Tibial artery (tissue), 4 donors: ENCODE data around the gene SEPTIN3.
A peak's percentile ranks its signal among the peaks of the same experiment; 100 is the strongest.

ENCODE experiments used
- DNase-seq, 2 donors: peaks; one replicate each; pipeline ENCODE4 v3.0.0-alpha.2; 2019
- H3K27ac ChIP-seq, 2 donors: fragments of 200-600 bp; sonication (generic) in 1 of 2; 1 replicate in 1 of 2; 2 replicates in 1 of 2; pipeline ENCODE4 v1.5.1; 2018 to 2019; ENCODE audit warnings: mild to moderate bottlenecking in 1 of 2
- H3K27me3 ChIP-seq, 2 donors: fragments of 200-600 bp; sonication (generic) in 1 of 2; one replicate each; pipeline versions ENCODE4 v1.5.1 to v1.6.0; 2016 to 2019
- H3K36me3 ChIP-seq, 3 donors: fragments of 200-600 bp; sonication (generic) in 2 of 3; one replicate each; pipeline ENCODE4 v1.5.1; 2016 to 2019; ENCODE audit warnings: mild to moderate bottlenecking in 2 of 3
- H3K4me1 ChIP-seq, 4 donors: fragments of 200-600 bp; sonication (generic) in 2 of 4; 1 replicate in 3 of 4; 2 replicates in 1 of 4; pipeline ENCODE4 v1.5.1; 2016 to 2019
- H3K4me3 ChIP-seq, 2 donors: fragments of 200-600 bp; sonication (generic) in 1 of 2; 1 replicate in 1 of 2; 2 replicates in 1 of 2; pipeline ENCODE4 v1.5.1; 2018 to 2019; ENCODE audit warnings: mild to moderate bottlenecking in 2 of 2
- H3K9me3 ChIP-seq, 3 donors: fragments of 200-600 bp; sonication (generic) in 1 of 3; one replicate each; pipeline ENCODE4 v1.5.1; 2016 to 2019
- intact Hi-C: fragments of 100-400 bp; cut with DNase I; formaldehyde crosslinking; loops from one replicate; pipeline ENCODE4 v1.15.0; 2023; ENCODE audit warnings: low total_unique reads
- TF ChIP-seq, protein P1 (sequence below), 2 experiments: fragments of 200-600 bp in 1 of 2; fragments of 450-650 bp in 1 of 2; IDR thresholded peaks; one replicate each; pipeline ENCODE4 v1.5.1; 2017 to 2019; ENCODE audit warnings: antibody characterized with exemption in 2 of 2, mild to moderate bottlenecking in 1 of 2, moderate library complexity in 1 of 2

SEPTIN3 gene

DNA sequence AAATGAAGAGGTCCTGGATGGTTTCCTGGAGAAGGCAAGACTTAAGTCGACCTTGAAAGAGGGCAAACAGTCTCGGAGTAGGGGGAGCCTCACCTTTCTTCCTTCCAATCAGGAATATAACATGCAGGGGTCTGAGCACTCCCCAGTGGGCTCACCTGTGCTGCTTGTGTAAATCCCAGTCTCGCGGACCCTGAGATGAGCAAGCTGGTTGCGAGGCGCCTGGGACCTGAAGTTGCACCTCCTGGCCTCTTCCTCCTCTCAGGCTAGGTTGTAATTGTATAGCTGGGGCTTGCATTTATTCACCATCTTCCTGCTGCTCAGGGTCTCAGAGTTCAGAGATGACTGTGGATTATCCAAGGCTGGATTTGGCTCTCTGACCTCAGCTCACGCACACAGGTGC, 21.9 kb downstream of the SEPTIN3 start:
- Histone ChIP-seq H3K36me3 (no peaks in the 10 kb centered on the region), H3K4me1 (no peaks in the 10 kb centered on the region), H3K27ac (no peak overlapping the region), H3K27me3 (peaks cover 0 to 8% of the 10 kb centered on the region in 2 donors), H3K4me3 (no peak overlapping the region), H3K9me3 (no peaks in the 10 kb centered on the region)
- DNase-seq: peak in 1 of 2 donors; percentile 31
- TF ChIP-seq, protein P1, sequence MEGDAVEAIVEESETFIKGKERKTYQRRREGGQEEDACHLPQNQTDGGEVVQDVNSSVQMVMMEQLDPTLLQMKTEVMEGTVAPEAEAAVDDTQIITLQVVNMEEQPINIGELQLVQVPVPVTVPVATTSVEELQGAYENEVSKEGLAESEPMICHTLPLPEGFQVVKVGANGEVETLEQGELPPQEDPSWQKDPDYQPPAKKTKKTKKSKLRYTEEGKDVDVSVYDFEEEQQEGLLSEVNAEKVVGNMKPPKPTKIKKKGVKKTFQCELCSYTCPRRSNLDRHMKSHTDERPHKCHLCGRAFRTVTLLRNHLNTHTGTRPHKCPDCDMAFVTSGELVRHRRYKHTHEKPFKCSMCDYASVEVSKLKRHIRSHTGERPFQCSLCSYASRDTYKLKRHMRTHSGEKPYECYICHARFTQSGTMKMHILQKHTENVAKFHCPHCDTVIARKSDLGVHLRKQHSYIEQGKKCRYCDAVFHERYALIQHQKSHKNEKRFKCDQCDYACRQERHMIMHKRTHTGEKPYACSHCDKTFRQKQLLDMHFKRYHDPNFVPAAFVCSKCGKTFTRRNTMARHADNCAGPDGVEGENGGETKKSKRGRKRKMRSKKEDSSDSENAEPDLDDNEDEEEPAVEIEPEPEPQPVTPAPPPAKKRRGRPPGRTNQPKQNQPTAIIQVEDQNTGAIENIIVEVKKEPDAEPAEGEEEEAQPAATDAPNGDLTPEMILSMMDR (IDR thresholded peaks at IDR 0.05): no peak
- intact Hi-C loops: no loop called here

DNA sequence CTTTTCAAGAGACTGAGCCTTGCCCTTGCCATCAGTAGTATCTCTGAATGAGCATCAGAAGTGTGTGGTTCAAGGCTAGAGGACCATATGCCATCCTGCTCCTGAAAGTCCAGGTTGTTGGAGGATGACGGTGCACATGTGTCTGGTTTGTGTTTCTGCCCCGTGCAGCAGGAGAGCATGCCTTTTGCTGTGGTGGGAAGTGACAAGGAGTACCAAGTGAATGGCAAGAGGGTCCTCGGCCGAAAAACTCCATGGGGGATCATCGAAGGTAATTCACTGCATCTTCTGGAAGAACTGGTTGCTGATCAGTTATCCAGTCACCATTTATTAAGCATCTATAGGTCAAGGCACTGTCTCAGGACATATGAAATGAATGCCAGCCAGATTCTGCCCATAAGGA, 23.3 kb downstream of the SEPTIN3 start:
- H3K4me1 ChIP-seq: no peaks in the 10 kb centered on the region
- no peak overlapping the region for H3K27ac ChIP-seq
- H3K36me3 ChIP-seq: no peaks in the 10 kb centered on the region
- DNase-seq: peak in 1 of 2 donors; percentile 29
- peaks cover 0 to 17% of the 10 kb centered on the region in 2 donors for H3K27me3 ChIP-seq
- TF ChIP-seq, protein P1 (IDR thresholded peaks at IDR 0.05): no peak
- H3K4me3 ChIP-seq: no peak overlapping the region
- intact Hi-C loops: no loop called here
- H3K9me3 ChIP-seq: no peaks in the 10 kb centered on the region

DNA sequence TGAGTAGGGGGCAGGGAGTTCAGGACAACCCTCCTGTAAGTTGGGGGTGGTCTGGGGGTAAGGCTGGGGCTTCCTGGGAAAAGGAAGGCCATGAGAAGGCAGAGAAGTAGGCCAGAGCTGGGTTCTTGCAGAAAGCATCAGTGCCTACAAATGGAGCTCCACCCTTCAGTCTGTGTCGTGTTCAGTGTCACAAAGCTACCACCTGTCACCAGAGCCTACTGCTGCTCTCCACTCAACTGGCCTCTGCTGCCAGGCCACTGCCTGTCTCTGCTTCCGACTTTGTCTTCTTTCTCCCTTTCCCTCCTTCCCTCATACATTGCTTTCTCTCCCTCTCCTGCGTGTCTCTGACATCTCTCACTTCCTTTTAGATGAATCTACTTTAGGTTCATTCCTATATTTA, 26.0 kb downstream of the SEPTIN3 start:
- H3K27me3 ChIP-seq: peaks cover 0 to 35% of the 10 kb centered on the region in 2 donors
- intact Hi-C loops: no loop called here
- TF ChIP-seq, protein P1 (IDR thresholded peaks at IDR 0.05): no peak
- H3K27ac ChIP-seq: no peak overlapping the region
- peaks cover 0 to 8% (median 0%) of the 10 kb centered on the region in 4 donors for H3K4me1 ChIP-seq
- peak in 1 of 2 donors; percentile 31 for DNase-seq
- H3K4me3 ChIP-seq: no peak overlapping the region
- no peaks in the 10 kb centered on the region for H3K36me3 ChIP-seq
- H3K9me3 ChIP-seq: no peaks in the 10 kb centered on the region

DNA sequence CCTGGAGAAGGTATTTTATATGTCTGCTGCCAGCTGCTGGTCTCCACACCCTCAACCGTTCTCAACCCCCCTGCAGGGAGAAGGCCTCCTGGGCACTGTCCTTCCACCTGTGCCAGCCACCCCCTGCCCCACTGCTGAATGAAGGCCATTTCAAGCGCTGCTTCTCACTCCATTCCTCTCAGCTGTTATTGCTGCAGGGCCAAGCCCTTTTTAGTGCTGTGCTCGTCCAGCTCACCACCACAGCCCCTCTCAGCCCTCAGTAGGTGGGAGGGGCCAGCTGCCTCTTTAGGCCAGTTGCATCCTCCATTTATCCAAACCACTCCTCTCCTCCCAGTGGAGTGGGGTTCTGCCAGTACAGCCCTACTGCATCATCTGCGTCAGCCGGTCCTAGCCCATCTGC, 27.6 kb downstream of the SEPTIN3 start:
- H3K27ac ChIP-seq: no peak overlapping the region
- H3K4me1 ChIP-seq: peaks cover 0 to 8% (median 0%) of the 10 kb centered on the region in 4 donors
- no peaks in the 10 kb centered on the region for H3K9me3 ChIP-seq
- no peaks in the 10 kb centered on the region for H3K36me3 ChIP-seq
- H3K4me3 ChIP-seq: no peak overlapping the region
- DNase-seq: peak in 1 of 2 donors; percentile 48
- intact Hi-C loops: no loop called here
- H3K27me3 ChIP-seq: peaks cover 0 to 38% of the 10 kb centered on the region in 2 donors
- TF ChIP-seq, protein P1 (IDR thresholded peaks at IDR 0.05): no peak

DNA sequence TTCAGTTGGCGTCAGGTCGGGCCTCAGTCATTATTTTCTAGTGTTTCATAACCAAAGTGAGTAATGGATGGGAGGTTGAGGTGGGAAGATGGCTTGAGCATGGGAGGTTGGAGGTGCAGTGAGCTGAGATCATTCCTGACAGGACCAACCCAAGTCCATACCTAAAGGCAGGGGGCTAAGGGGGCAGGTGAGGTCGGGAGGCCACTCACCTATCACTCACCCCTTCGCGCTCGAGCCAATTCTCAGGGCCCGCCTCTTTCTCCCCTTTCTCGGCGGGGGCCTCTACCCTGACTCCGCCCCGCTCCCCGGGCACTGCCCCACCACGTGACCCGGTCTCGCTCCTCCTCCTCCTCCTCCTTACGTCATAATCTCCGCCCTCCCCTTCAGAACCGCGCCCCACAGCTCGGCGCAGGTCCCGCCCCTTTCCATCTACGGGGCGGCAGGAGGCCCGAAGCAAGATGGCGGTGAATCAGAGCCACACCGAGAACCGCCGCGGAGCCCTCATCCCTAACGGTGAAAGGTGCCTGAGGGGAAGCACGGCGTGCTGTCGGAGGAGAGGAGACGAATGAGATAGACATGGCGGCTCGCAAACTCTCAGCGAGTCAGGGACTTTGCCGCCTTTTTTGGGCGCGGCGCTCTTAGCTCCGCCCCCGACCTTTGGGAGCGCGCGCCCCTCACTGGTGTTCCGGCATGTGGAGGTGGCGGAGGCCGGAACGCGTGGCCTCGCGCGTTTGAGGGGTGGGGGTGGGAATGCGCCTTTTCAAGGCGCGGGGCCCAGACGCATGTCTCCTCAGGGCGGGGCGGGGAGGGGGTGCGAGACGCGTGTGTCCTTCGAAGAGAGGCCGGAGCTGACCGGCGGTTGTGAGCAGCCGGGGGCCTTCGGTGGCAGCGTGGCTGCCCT, 29.4 kb downstream of the SEPTIN3 start, which contains the start of gene WBP2NL:
Gene WBP2NL (plus strand): TSS at position 428 of the 901 bp plus-strand sequence. CDS start 31 bp downstream, at position 459.
- TF ChIP-seq, protein P1 (IDR thresholded peaks at IDR 0.05): no peak
- Histone ChIP-seq H3K4me1 (peaks cover 0 to 8% (median 0%) of the 10 kb centered on the region in 4 donors), H3K27me3 (peaks cover 0 to 38% of the 10 kb centered on the region in 2 donors), H3K36me3 (no peaks in the 10 kb centered on the region), H3K4me3 (peak within 1 kb of the TSS; percentile 35 to 48), H3K27ac (no peak within 1 kb of the TSS), H3K9me3 (no peaks in the 10 kb centered on the region)
- peak; percentile 61 to 81 for DNase-seq
- intact Hi-C loops: no loop called here
